SK-N-SH (cell line): Measurements from ENCODE around the gene ARHGAP21. TPM values are rescaled to one million over a fixed set of nuclear protein-coding genes. Genes with fewer than 3 reads are reported as not detected.
A peak's percentile ranks its signal among the peaks of the same experiment; 100 is the strongest.

ENCODE experiments used
- CTCF ChIA-PET: fragments of 300-600, 350-600 bp; formaldehyde crosslinking; extraction: SDS; loops from one replicate; lab custom pipeline; 2021; lab: Yijun Ruan, JAX
- POLR2A ChIA-PET: fragments of 350-600 bp; sonication (Branson Sonifier 250); formaldehyde crosslinking; extraction: SDS; loops from one replicate; lab custom pipeline; 2020; ENCODE audit warnings: antibody characterized with exemption, inconsistent platforms; lab: Yijun Ruan, JAX
- DNase-seq: peaks from one replicate; pipeline ENCODE4 v3.0.0; 2012
- H2AFZ ChIP-seq: fragments of 200-600 bp; sonication (generic); 2 replicates; pipeline ENCODE4 v1.8.1; 2016; ENCODE audit warnings: antibody characterized with exemption, mild to moderate bottlenecking, low read depth
- H3F3A ChIP-seq: fragments of 200-600 bp; sonication (generic); replicated peaks from 2 replicates; pipeline ENCODE3; 2016; ENCODE audit warnings: antibody characterized with exemption, mild to moderate bottlenecking; ENCODE audit not compliant: insufficient read depth
- H3K27ac ChIP-seq, 2 experiments: fragments of 200-500 bp in 1 of 2; fragments of 200-600 bp in 1 of 2; sonication (Bioruptor generic) in 1 of 2; sonication (generic), shearing (Covaris generic) in 1 of 2; 2 replicates each; pipeline versions ENCODE4 v1.5.1 to v1.6.1; 2014 to 2016; ENCODE audit warnings: low read depth in 2 of 2, inconsistent platforms in 1 of 2, low read length in 1 of 2, mild to moderate bottlenecking in 1 of 2, mixed read lengths in 1 of 2
- H3K27me3 ChIP-seq: fragments of 200-600 bp; sonication (generic), shearing (Covaris generic); 2 replicates; pipeline ENCODE4 v1.6.1; 2016; ENCODE audit warnings: mixed run types; ENCODE audit not compliant: insufficient read depth
- H3K36me3 ChIP-seq, 2 experiments: fragments of 200-500 bp in 1 of 2; fragments of 200-600 bp in 1 of 2; sonication (Bioruptor generic) in 1 of 2; sonication (generic) in 1 of 2; replicated peaks in 1 of 2; 2 replicates each; pipeline versions ENCODE3 to v1.5.1; 2014 to 2016; ENCODE audit warnings: low read length in 1 of 2, mild to moderate bottlenecking in 1 of 2; ENCODE audit not compliant: insufficient read depth in 2 of 2, control insufficient read depth in 1 of 2
- H3K4me1 ChIP-seq, 2 experiments: fragments of 200-500 bp in 1 of 2; fragments of 200-600 bp in 1 of 2; sonication (Bioruptor generic) in 1 of 2; sonication (generic), shearing (Covaris generic) in 1 of 2; 2 replicates each; pipeline versions ENCODE4 v1.5.1 to v1.6.1; 2014 to 2016; ENCODE audit warnings: low read depth in 1 of 2, low read length in 1 of 2, mixed run types in 1 of 2; ENCODE audit not compliant: insufficient read depth in 2 of 2, control insufficient read depth in 1 of 2
- H3K4me2 ChIP-seq: fragments of 200-600 bp; sonication (generic), shearing (Covaris generic); 2 replicates; pipeline ENCODE4 v1.6.1; 2017; ENCODE audit warnings: mixed run types
- H3K4me3 ChIP-seq, 2 experiments: fragments of 200-500 bp in 1 of 2; fragments of 200-600 bp in 1 of 2; sonication (Bioruptor generic) in 1 of 2; sonication (generic), shearing (Covaris generic) in 1 of 2; 2 replicates each; pipeline versions ENCODE4 v1.5.1 to v1.8.1; 2014 to 2016; ENCODE audit warnings: low read depth in 2 of 2, inconsistent platforms in 1 of 2, low read length in 1 of 2, mild to moderate bottlenecking in 1 of 2, mixed read lengths in 1 of 2, moderate library complexity in 1 of 2
- H3K79me2 ChIP-seq: fragments of 200-600 bp; sonication (generic); 2 replicates; pipeline ENCODE4 v1.8.1; 2017; ENCODE audit warnings: mild to moderate bottlenecking; ENCODE audit not compliant: insufficient read depth
- H3K9ac ChIP-seq: fragments of 200-600 bp; sonication (generic); 2 replicates; pipeline ENCODE4 v1.6.1; 2017; ENCODE audit warnings: mixed run types
- H3K9me2 ChIP-seq: fragments of 200-600 bp; sonication (generic); 2 replicates; pipeline ENCODE4 v1.6.1; 2017; ENCODE audit warnings: mixed run types
- H3K9me3 ChIP-seq: fragments of 200-600 bp; sonication (generic); 2 replicates; pipeline ENCODE4 v1.6.1; 2017; ENCODE audit warnings: mixed run types, mild to moderate bottlenecking, moderate library complexity
- H4K20me1 ChIP-seq: fragments of 200-600 bp; sonication (generic); 2 replicates; pipeline ENCODE4 v1.6.1; 2017; ENCODE audit warnings: mild to moderate bottlenecking, mixed run types; ENCODE audit not compliant: insufficient read depth
- CHD2 ChIP-seq: fragments of 150-350 bp; IDR thresholded peaks from 2 replicates; pipeline ENCODE4 v1.6.1; 2018; ENCODE audit warnings: low read length; ENCODE audit not compliant: partially characterized antibody
- FOSL2 ChIP-seq: IDR thresholded peaks from 2 replicates; pipeline ENCODE4 v1.4.0; 2012; ENCODE audit warnings: low read depth, mild to moderate bottlenecking, moderate library complexity, borderline replicate concordance
- FOXM1 ChIP-seq: IDR thresholded peaks from 2 replicates; pipeline ENCODE4 v1.4.0; 2012; ENCODE audit warnings: low read depth, mild to moderate bottlenecking
- GABPA ChIP-seq: IDR thresholded peaks from 2 replicates; pipeline ENCODE4 v1.4.0; 2012; ENCODE audit warnings: low read depth, mild to moderate bottlenecking
- IRF3 ChIP-seq: fragments of 150-350 bp; IDR thresholded peaks from 2 replicates; pipeline ENCODE4 v1.6.1; 2016; ENCODE audit warnings: mild to moderate bottlenecking, low read depth, low read length
- JUND ChIP-seq: IDR thresholded peaks from 2 replicates; pipeline ENCODE4 v1.4.0; 2012
- MAX ChIP-seq: IDR thresholded peaks from 2 replicates; pipeline ENCODE4 v1.4.0; 2012; ENCODE audit warnings: low read depth
- NFIC ChIP-seq: IDR thresholded peaks from 2 replicates; pipeline ENCODE4 v1.4.0; 2012; ENCODE audit warnings: borderline replicate concordance
- NRF1 ChIP-seq: IDR thresholded peaks from 2 replicates; pipeline ENCODE4 v1.6.1; 2012; ENCODE audit warnings: low read depth, mild to moderate bottlenecking, low read length
- PBX3 ChIP-seq: IDR thresholded peaks from 2 replicates; pipeline ENCODE4; 2012
- RAD21 ChIP-seq: IDR thresholded peaks from 2 replicates; pipeline ENCODE4 v1.6.1; 2012; ENCODE audit warnings: mild to moderate bottlenecking, low read length
- RFX5 ChIP-seq: IDR thresholded peaks from 2 replicates; pipeline ENCODE4 v1.6.1; 2012; ENCODE audit warnings: mild to moderate bottlenecking, improper control_type of control experiment, low read length
- RXRA ChIP-seq: IDR thresholded peaks from 2 replicates; pipeline ENCODE4 v1.4.0; 2012; ENCODE audit warnings: low read depth, mild to moderate bottlenecking, borderline replicate concordance
- TAF1 ChIP-seq: IDR thresholded peaks from 2 replicates; pipeline ENCODE4 v1.6.1; 2012; ENCODE audit warnings: low read depth, mild to moderate bottlenecking, low read length, moderate library complexity, borderline replicate concordance
- TCF12 ChIP-seq: IDR thresholded peaks from 2 replicates; pipeline ENCODE4 v1.4.0; 2012
- USF1 ChIP-seq: IDR thresholded peaks from 2 replicates; pipeline ENCODE4 v1.4.0; 2012; ENCODE audit warnings: low read depth, borderline replicate concordance
- USF2 ChIP-seq: fragments of 150-350 bp; IDR thresholded peaks from 2 replicates; pipeline ENCODE4 v1.6.1; 2017; ENCODE audit warnings: antibody characterized with exemption, low read length, low read depth, borderline replicate concordance
- YY1 ChIP-seq: IDR thresholded peaks from 2 replicates; pipeline ENCODE4 v1.4.0; 2012; ENCODE audit warnings: low read depth, mild to moderate bottlenecking
- WGBS: methylation state at CpG from one replicate; pipeline ENCODE4 v1.1.6; 2017; ENCODE audit warnings: low lambda C conversion rate; 5-methylcytosine and 5-hydroxymethylcytosine counted together
- polyA plus RNA-seq, 3 experiments: library from polyadenylated mRNA; depleted of rRNA; stranded (reverse); fragments of >200 nt; gene quantifications; 2 replicates each; pipeline ENCODE4 v1.2.3, GENCODE V29; 2012
- TF ChIP-seq, protein P1 (sequence below): IDR thresholded peaks from 2 replicates; pipeline ENCODE4 v1.4.0; 2012; ENCODE audit warnings: low read depth, borderline replicate concordance
- TF ChIP-seq, protein P2 (sequence below): IDR thresholded peaks from 2 replicates; pipeline ENCODE4 v1.6.1; 2012; ENCODE audit warnings: mild to moderate bottlenecking, low read depth, low read length, moderate library complexity

The ARHGAP21 gene
- polyA plus RNA-seq, 1 of the 3 experiments (the other 2 are of a cell fraction): 27.8 TPM

GRCh38 chr10:24685958-24686540, 37.6 kb downstream of the ARHGAP21 start:
- H3K4me3 ChIP-seq: no peak overlapping the region
- no peaks in the 10 kb centered on the region for H3K9me2 ChIP-seq
- peaks cover 7% of the 10 kb centered on the region for H3F3A ChIP-seq
- H3K4me1 ChIP-seq: peaks cover 0 to 5% of the 10 kb centered on the region in 2 experiments; a peak in 3 of 4 replicates
- no peaks in the 10 kb centered on the region for H3K27me3 ChIP-seq
- peaks cover 48% of the 10 kb centered on the region for H4K20me1 ChIP-seq
- peak; percentile 38; the same call in 1 of the 2 replicates for TF ChIP-seq JUND
- TF ChIP-seq RFX5: no peak
- TF ChIP-seq USF1: no peak
- peak; percentile 24; the same call in 1 of the 2 replicates for TF ChIP-seq PBX3
- peak; percentile 59 for TF ChIP-seq FOSL2
- TF ChIP-seq YY1: no peak
- TF ChIP-seq TCF12: no peak
- TF ChIP-seq NRF1: no peak
- TF ChIP-seq MAX: no peak
- TF ChIP-seq RXRA: no peak
- TF ChIP-seq, protein P1, sequence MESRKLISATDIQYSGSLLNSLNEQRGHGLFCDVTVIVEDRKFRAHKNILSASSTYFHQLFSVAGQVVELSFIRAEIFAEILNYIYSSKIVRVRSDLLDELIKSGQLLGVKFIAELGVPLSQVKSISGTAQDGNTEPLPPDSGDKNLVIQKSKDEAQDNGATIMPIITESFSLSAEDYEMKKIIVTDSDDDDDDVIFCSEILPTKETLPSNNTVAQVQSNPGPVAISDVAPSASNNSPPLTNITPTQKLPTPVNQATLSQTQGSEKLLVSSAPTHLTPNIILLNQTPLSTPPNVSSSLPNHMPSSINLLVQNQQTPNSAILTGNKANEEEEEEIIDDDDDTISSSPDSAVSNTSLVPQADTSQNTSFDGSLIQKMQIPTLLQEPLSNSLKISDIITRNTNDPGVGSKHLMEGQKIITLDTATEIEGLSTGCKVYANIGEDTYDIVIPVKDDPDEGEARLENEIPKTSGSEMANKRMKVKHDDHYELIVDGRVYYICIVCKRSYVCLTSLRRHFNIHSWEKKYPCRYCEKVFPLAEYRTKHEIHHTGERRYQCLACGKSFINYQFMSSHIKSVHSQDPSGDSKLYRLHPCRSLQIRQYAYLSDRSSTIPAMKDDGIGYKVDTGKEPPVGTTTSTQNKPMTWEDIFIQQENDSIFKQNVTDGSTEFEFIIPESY: no peak
- no peak for TF ChIP-seq RAD21
- TF ChIP-seq FOXM1: no peak
- TF ChIP-seq NFIC: no peak
- no peak for TF ChIP-seq GABPA
- TF ChIP-seq USF2: no peak
- no peak for TF ChIP-seq TAF1
- TF ChIP-seq IRF3: no peak
- TF ChIP-seq CHD2: no peak
- TF ChIP-seq, protein P2, sequence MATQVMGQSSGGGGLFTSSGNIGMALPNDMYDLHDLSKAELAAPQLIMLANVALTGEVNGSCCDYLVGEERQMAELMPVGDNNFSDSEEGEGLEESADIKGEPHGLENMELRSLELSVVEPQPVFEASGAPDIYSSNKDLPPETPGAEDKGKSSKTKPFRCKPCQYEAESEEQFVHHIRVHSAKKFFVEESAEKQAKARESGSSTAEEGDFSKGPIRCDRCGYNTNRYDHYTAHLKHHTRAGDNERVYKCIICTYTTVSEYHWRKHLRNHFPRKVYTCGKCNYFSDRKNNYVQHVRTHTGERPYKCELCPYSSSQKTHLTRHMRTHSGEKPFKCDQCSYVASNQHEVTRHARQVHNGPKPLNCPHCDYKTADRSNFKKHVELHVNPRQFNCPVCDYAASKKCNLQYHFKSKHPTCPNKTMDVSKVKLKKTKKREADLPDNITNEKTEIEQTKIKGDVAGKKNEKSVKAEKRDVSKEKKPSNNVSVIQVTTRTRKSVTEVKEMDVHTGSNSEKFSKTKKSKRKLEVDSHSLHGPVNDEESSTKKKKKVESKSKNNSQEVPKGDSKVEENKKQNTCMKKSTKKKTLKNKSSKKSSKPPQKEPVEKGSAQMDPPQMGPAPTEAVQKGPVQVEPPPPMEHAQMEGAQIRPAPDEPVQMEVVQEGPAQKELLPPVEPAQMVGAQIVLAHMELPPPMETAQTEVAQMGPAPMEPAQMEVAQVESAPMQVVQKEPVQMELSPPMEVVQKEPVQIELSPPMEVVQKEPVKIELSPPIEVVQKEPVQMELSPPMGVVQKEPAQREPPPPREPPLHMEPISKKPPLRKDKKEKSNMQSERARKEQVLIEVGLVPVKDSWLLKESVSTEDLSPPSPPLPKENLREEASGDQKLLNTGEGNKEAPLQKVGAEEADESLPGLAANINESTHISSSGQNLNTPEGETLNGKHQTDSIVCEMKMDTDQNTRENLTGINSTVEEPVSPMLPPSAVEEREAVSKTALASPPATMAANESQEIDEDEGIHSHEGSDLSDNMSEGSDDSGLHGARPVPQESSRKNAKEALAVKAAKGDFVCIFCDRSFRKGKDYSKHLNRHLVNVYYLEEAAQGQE: no peak
- TF ChIP-seq, all 33 proteins: peak for 3
- Histone ChIP-seq H3K9ac (no peak overlapping the region), H3K9me3 (no peaks in the 10 kb centered on the region), H3K36me3 (peaks cover 0 to 6% of the 10 kb centered on the region in 2 experiments), H3K4me2 (no peak overlapping the region), H3K27ac (no peak overlapping the region), H2AFZ (no peak overlapping the region), H3K79me2 (peaks cover 97% of the 10 kb centered on the region)
- WGBS: 71% methylated on average over 4 of the region's 4 CpGs
- CTCF ChIA-PET: interaction anchor here (0.9 kb wide), 1 partner anchor 13 kb away, joined by 4 read pairs; no protein-coding TSS in a partner anchor
- DNase-seq: no peak
- POLR2A ChIA-PET: no interaction called here
